GM18873 (cell line): ENCODE results near the gene MCOLN3.

ENCODE experiments used
- ATAC-seq: cut with Tn5 transposase; IDR thresholded peaks from one replicate; pipeline ENCODE4 v1.9.1; 2021; ENCODE audit warnings: mild to moderate bottlenecking, moderate library complexity, moderate number of reproducible peaks; ENCODE audit not compliant: unreplicated experiment, low FRiP score

Gene MCOLN3, protein sequence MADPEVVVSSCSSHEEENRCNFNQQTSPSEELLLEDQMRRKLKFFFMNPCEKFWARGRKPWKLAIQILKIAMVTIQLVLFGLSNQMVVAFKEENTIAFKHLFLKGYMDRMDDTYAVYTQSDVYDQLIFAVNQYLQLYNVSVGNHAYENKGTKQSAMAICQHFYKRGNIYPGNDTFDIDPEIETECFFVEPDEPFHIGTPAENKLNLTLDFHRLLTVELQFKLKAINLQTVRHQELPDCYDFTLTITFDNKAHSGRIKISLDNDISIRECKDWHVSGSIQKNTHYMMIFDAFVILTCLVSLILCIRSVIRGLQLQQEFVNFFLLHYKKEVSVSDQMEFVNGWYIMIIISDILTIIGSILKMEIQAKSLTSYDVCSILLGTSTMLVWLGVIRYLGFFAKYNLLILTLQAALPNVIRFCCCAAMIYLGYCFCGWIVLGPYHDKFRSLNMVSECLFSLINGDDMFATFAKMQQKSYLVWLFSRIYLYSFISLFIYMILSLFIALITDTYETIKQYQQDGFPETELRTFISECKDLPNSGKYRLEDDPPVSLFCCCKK

GRCh38 chr1:85048296-85049064 is at the start of gene MCOLN3:
Gene MCOLN3 (minus strand): TSS chr1:85048500. CDS start chr1:85045360, 3,140 bp downstream.
- ATAC-seq = peak; percentile 66

- ATAC-seq = no peak
Observed at GRCh38 chr1:85093644-85094043, 45.3 kb upstream of the MCOLN3 start.

DNA sequence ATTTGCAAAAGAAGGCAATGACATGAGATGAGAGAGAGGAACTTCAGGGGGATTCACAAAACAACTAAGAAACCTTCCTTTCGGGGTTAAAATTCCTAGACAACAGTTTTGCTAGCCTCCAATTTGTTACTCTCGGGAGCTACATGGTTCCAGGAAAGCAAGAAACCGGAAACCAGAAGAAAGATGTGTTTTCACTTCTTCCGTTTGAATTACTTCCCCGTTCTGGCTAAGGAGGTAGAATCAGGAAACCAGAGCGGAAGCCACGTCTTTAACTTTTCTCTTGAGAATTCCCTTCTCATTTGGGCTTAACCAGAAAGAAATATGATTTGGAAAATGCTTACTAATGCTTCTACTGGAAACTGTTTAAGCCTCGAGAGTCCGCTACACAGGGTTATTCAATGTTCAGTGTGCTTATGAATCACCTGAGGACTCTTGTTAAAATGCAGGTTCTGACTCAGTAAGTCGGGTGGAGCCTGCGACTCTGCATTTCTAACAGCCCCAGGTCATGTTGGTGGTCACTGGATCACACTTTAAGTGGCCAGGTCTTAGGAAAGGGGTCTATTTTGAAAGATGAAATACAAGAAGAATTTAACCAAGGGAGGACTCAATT is 43.5 kb upstream of the MCOLN3 start:
- no peak for ATAC-seq

- no peak for ATAC-seq
Observed at GRCh38 chr1:85090225-85090624, 41.9 kb upstream of the MCOLN3 start.

GRCh38 chr1:85089203-85089602 is 40.9 kb upstream of the MCOLN3 start:
- ATAC-seq = no peak

DNA sequence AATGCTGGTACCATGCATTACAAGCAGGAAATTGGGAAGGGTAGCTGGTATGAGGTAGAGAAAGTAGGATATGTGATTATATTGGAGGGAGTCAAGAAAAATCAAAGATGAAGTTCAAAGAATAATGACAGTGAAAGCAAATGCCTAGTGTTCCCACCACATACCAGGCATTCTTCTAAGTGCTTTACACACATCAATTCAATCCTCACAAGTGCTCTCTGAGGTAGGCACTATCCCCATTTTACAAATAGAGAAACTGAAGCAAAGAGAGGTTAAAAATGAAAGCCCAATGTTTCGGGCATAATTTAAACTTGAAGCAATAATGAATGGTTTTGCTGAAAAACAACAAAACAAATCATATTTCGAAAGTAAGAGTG is 40.1 kb upstream of the MCOLN3 start:
- ATAC-seq = no peak

DNA sequence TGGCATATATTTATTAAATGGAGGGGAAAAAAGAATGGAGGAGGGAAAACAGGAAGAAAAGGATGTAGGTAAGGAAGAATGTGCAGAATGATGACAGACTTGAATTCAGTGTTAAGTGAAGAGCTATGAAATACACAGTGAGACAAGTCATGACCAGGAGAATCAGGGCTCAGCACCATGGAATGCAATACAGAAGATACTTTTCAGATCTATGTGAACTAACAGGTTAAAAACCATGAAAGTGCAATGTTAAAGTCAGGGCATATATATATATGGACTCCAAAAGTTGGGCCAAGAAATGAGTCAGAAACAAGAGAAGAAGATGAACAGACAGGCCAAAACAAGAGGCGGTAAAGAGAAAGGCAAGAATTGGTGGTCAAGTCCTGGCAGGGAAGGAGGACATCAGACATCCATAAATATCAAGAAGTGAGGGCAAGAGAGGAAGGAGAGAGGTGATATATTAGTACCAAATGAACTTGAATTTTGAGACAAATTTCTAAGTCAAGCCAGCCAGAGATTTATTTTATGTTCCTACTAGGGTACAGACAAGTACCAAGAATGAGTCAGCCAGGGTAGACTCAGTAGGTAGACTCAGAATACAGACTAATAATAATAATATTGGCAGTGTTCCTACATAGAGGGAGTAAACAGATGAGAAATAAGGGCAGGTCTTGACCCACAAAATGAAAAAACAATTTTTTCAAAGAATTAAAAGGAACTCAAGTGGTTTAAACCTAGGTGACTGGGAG is 39.5 kb upstream of the MCOLN3 start:
- no peak for ATAC-seq

DNA sequence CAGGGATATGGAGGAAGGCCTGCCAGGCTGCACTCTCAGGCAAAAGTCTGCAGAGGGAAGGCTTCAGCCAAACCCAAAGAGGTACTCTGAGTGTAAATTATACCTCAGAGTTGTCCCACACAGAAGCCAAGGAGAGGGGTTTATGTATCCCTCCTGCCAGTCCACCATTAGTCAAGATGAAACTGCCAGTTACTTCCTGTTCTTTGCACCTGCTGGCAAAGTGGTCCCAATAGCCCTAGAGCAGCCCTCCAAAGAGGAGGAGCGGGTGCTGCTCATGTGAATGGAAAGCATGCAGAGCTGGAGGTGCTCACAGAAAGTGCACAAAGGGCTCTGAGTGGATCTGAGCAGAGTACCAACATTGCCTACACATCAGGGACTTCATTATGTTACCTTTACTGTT is 37.1 kb upstream of the MCOLN3 start:
- no peak for ATAC-seq

DNA sequence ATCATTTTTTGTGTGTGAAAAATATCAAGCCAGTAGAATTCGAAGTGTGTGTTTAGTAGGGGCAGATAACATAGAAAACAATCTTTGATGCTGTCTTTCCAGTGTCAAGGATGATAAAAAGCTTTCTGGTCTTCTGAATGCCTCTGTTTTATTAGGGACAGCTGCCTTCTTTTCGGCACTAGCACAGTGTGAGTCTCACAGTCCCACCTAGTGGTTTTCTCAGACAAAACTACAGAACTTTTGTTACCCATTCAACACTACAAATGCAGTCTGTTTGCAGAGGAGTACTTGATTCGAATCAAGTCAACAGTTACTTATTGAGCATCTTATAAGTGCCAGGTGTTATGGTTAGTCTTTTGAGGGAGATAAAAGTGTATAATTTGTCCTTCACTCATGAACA is 30.6 kb upstream of the MCOLN3 start:
- no peak for ATAC-seq

DNA sequence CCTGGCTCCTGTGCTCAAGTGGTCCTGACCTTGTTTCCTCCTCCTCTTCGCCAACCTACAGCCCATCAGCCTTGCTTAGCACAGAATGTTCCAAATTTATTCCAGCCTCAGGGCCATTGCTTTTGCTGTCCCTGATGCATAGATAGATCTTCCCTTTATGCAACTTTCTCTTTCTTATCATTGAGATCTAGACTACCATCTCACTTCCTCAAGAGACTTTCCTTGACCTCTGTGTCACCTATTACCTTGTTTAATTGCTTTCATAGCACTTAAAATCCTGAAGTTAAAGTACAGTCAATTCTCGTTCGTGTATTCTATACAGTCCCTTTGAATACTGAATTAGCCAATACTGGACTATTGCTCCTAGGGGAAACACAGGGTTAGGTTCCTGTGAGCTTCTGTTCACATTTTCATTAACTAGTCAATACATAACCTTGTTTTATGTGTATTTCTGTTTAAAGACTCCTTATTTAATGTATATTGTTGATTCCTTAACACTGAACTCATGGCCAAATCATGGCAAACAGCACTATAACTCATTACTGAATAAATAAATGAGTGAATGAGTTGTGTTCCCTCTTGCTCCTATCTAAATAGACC is 26.2 kb upstream of the MCOLN3 start:
- no peak for ATAC-seq

GRCh38 chr1:85070972-85071492 is 22.7 kb upstream of the MCOLN3 start:
- ATAC-seq = no peak

- ATAC-seq = no peak
Observed at GRCh38 chr1:85068846-85069245, 20.5 kb upstream of the MCOLN3 start.

DNA sequence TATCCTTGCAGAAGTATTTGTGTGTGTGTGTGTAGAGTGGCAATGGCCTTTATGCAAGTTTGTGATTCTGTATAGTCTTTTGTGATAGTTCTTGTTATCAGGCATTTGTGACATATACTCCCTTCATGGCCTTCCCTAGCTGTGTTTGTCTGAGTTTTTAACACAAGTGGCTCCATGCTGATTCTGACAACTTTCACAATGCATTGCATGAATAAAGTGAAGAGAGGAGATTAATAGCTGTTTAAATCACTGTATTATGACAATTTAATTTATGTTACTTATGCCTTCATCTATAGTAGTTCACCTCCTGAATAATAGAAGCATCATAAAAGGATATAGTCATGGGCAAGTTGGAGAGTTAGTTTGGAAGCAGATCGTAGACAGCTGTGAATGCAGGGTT is 17.2 kb upstream of the MCOLN3 start:
- ATAC-seq = no peak

DNA sequence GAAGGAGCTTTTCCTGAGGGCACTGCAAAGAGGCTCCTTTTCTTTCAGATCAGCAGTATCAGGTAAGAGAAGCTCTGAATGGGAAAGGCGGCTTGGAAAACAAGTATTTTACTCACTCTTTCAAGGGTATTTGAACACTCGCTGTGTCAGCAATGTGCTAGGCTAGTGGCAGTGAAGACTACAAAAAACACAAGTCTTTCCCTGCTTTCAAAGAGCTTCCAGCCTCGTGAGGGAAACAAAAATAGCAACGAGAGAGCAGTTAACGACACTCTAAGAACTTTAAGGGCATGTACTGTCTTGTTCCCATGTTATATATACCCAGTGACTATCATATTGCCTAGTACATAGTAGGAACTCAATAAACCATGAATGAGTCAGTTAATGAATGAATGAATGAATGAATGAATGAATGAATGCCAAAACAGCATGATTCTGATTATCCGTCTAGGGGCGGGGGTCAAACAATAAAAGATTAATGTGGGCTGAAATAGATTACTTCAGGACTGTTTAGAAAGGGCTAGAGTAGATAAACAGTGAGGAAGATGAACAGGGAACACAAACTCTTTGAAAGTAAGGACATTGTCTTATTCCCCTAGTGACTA is 14.2 kb upstream of the MCOLN3 start:
- ATAC-seq = peak; percentile 2

GRCh38 chr1:85061711-85062424 is 13.6 kb upstream of the MCOLN3 start:
- ATAC-seq = peak; percentile 100

- ATAC-seq = no peak
Observed at GRCh38 chr1:85060038-85060437, 11.7 kb upstream of the MCOLN3 start.

DNA sequence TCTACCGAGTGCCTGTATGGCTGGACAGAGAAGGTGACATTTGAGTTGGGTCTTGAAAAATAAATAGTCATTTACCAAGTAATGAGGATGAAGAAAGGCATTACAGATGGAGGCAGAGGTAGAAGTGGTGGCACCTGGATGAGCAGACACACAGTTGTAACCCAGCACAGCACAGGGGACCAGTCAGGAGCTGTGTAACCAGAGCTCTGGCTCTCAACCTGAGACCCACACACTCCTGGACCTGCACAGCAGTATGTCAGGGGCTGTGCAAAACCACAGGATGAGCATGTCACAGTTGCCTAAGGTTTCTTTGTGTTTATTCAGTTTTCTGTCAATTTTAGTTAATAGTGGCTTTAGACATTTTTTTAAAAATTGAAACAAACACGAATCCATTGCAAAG is 11.3 kb upstream of the MCOLN3 start:
- no peak for ATAC-seq

- no peak for ATAC-seq
Observed at GRCh38 chr1:85058786-85059185, 10.5 kb upstream of the MCOLN3 start.

- no peak for ATAC-seq
Observed at GRCh38 chr1:85058311-85058710, 10.0 kb upstream of the MCOLN3 start.
